OCI-LY7 (cell line): ENCODE measurements around the gene SHC2.
"Not testable (repeated sequence)": the region's sequence is repeated elsewhere in the genome, so short reads cannot be mapped to it uniquely, and the experiment has no call there.

Experiments used
- EZH2phosphoT487 ChIP-seq: fragments of 200-600 bp; sonication (generic); IDR thresholded peaks from 2 replicates; pipeline ENCODE4 v1.6.1; 2018; ENCODE audit warnings: low read depth, borderline replicate concordance, mild to moderate bottlenecking, mixed run types, antibody characterized with exemption, low read length, moderate library complexity, mixed read lengths
- TF ChIP-seq, protein P1 (sequence below): fragments of 200-600 bp; sonication (generic); conservative IDR thresholded peaks from 2 replicates; pipeline ENCODE4 v1.5.1; 2014; ENCODE audit warnings: mild to moderate bottlenecking, antibody characterized with exemption, low read length, moderate library complexity, mixed read lengths

DNA sequence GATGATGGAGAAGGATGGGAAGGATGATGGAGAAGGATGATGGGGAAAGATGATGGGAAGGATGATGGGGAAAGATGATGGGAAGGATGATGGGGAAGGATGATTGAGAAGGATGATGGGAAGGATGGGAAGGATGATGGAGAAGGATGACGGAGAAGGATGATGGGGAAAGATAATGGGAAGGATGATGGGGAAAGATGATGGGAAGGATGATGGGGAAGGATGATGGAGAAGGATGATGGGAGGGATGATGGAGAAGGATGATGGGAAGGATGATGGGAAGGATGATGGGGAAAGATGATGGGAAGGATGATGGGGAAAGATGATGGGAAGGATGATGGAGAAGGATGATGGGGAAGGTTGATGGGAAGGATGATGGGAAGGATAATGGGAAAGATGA, 66.0 kb downstream of the SHC2 start:
- TF ChIP-seq, protein P1, sequence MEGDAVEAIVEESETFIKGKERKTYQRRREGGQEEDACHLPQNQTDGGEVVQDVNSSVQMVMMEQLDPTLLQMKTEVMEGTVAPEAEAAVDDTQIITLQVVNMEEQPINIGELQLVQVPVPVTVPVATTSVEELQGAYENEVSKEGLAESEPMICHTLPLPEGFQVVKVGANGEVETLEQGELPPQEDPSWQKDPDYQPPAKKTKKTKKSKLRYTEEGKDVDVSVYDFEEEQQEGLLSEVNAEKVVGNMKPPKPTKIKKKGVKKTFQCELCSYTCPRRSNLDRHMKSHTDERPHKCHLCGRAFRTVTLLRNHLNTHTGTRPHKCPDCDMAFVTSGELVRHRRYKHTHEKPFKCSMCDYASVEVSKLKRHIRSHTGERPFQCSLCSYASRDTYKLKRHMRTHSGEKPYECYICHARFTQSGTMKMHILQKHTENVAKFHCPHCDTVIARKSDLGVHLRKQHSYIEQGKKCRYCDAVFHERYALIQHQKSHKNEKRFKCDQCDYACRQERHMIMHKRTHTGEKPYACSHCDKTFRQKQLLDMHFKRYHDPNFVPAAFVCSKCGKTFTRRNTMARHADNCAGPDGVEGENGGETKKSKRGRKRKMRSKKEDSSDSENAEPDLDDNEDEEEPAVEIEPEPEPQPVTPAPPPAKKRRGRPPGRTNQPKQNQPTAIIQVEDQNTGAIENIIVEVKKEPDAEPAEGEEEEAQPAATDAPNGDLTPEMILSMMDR = not testable (repeated sequence)
- not testable (repeated sequence) for TF ChIP-seq EZH2phosphoT487
